ENCODE data around the gene MAU2. TPM values are rescaled to one million over a fixed set of nuclear protein-coding genes. Genes with fewer than 3 reads are reported as not detected.

MAU2 gene
- total RNA-seq = 10 to 100 TPM; 26.5 to 46.4 (median 32.0) TPM
- 10 to 100 TPM; 15.7 to 28.5 TPM for polyA plus RNA-seq
- long read RNA-seq, donor 1, partial matches to known transcripts = 12 of 17 reads
- long read RNA-seq, donor 1, other reads (novel, unspliced or antisense) = 5 of 17 reads
- long read RNA-seq, donor 2, partial matches to known transcripts = 6 of 16 reads
- long read RNA-seq, donor 2, other reads (novel, unspliced or antisense) = 10 of 16 reads
- long read RNA-seq, donor 3, partial matches to known transcripts = 1 of 9 reads
- long read RNA-seq, donor 3, other reads (novel, unspliced or antisense) = 7 of 9 reads

- peak within 1 kb of the TSS; percentile 75 to 97 (median 92) for H3K27ac ChIP-seq
- TF ChIP-seq POLR2A (IDR thresholded peaks at IDR 0.05) (peak in 1 of 2 donors; percentile 45), CTCF (IDR thresholded peaks at IDR 0.05) (peak; percentile 20 to 65 (median 34))
- WGBS, 4 donors = 0 to 1% (median 1%) methylated on average over 22 to 67 of the region's 67 CpGs
- H3K4me1 ChIP-seq = peaks cover 4 to 65% (median 44%) of the 10 kb centered on the region in 12 donors
- intact Hi-C loops (cut with DNase I) = loop anchor here in 5 of 10 donors (1.0 to 10.0 kb wide), 4 partner anchors 116 to 128 kb away; partner anchors contain the start of genes BORCS8 (in 4 of the 5), RFXANK (in 4 of the 5) and NR2C2AP (in 1 of the 5)
- DNase-seq = peak; percentile 88 to 94 (median 92)
- ATAC-seq = peak; percentile 94 to 96 (median 94)
- peaks cover 0 to 37% (median 27%) of the 10 kb centered on the region in 9 donors for H3K36me3 ChIP-seq
- H3K27me3 ChIP-seq = no peaks in the 10 kb centered on the region
- no peaks in the 10 kb centered on the region for H3K9me3 ChIP-seq
- H3K4me3 ChIP-seq = peak within 1 kb of the TSS; percentile 76 to 100 (median 94)
Measured at GRCh38 chr19:19320361-19321140, at the start of gene MAU2, which contains the start of gene SUGP1. Gene MAU2, plus strand, starts transcription at chr19:19320829. Its CDS starts 31 bp downstream, at chr19:19320860. Gene SUGP1, minus strand, starts transcription at chr19:19320509. Its CDS starts 13 bp downstream, at chr19:19320496.

DNA sequence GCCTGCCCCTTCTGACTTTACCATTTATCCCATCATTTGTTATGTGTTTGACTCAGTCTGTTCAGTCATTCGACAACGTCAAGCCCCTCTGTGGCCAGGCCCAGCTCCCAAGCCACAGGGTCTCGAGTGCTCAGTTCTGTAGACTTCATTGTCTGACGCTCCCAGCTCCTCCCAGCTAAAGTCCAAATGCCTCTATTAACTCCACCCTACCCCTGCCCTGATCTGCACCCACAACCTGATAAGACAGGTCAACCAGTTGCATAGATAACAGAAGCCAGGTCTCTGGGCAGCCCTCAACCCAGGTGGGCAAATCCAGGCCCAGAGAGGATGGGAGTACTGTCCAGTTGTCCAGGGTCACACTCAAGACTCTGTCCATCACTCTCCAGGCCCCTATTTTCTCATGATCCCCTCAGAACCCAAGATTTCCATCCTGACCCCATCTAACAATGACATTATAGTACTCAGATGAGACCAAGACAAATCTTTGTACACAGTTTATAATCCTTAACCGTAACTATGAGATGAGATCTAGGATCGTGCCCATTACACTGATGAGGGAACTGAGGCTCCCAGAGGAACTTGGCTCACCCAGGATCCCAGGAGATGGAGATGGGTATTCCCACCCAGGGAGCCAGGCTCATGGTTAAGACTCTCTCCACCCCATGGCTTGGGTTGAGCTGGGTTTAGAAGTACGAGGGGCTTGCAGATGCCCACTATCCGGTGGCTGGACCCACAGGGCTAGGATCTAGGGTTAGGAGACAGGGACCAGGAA, 48.6 kb upstream of the MAU2 start:
- H3K36me3 ChIP-seq = peaks cover 0 to 22% (median 16%) of the 10 kb centered on the region in 9 donors
- intact Hi-C loops (cut with DNase I) = no loop called here
- 87 to 91% (median 89%) methylated on average over 8 of the region's 8 CpGs for WGBS, 4 donors
- ATAC-seq (no peak), DNase-seq (no peak)
- H3K27ac ChIP-seq = no peak overlapping the region
- no peaks in the 10 kb centered on the region for H3K9me3 ChIP-seq
- TF ChIP-seq POLR2A (IDR thresholded peaks at IDR 0.05) = no peak
- TF ChIP-seq CTCF (IDR thresholded peaks at IDR 0.05) = no peak
- H3K27me3 ChIP-seq = peaks cover 0 to 13% (median 0%) of the 10 kb centered on the region in 9 donors
- H3K4me1 ChIP-seq = peaks cover 0 to 11% (median 0%) of the 10 kb centered on the region in 12 donors
- H3K4me3 ChIP-seq = no peak overlapping the region

DNA sequence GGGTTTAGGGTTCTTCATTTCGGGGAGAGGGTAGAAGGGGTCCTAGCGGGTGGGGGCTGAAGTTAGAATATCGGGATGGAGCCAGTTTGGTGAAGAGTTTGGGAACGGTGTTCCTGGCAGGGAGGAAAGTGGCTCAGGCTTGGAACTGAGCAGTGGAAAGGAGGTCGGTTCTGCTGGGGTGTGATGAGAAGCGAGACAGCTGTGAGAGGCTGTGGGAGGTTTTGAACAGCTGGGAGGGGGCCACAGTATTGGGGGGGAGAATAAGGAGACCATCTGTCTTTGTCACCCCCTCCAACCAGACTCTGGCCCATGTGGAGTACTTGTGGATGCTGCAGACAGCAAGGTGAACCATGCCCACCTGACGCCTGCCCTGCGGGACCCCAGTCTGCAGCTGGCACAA, 46.5 kb upstream of the MAU2 start:
- intact Hi-C loops (cut with DNase I) = no loop called here
- no peak overlapping the region for H3K27ac ChIP-seq
- peak in 1 of 4 donors; percentile 6 for ATAC-seq
- peaks cover 0 to 43% (median 37%) of the 10 kb centered on the region in 9 donors for H3K36me3 ChIP-seq
- H3K4me3 ChIP-seq = no peak overlapping the region
- peaks cover 0 to 13% (median 0%) of the 10 kb centered on the region in 9 donors for H3K27me3 ChIP-seq
- 80 to 88% (median 82%) methylated on average over 8 of the region's 8 CpGs for WGBS, 4 donors
- no peak for DNase-seq
- H3K4me1 ChIP-seq = peaks cover 0 to 11% (median 0%) of the 10 kb centered on the region in 12 donors
- no peaks in the 10 kb centered on the region for H3K9me3 ChIP-seq
- TF ChIP-seq CTCF (IDR thresholded peaks at IDR 0.05) (no peak), POLR2A (IDR thresholded peaks at IDR 0.05) (no peak)
